ENCODE measurements around the gene NOD2.

GRCh38 chr16:50675686-50676610 is 17.5 kb upstream of the NOD2 start:
- TF ChIP-seq CTCF (IDR thresholded peaks at IDR 0.05) (no peak), POLR2AphosphoS5 (IDR thresholded peaks at IDR 0.05; ENCODE audit: low read depth, low read length) (no peak), REST (IDR thresholded peaks at IDR 0.05; ENCODE audit: insufficient read depth in 1 of 2, low read depth in 2 of 2, low read length in 1 of 2) (no peak)

All from Panc1 (cell line).